Measurements from ENCODE around the gene ELP6.

DNA sequence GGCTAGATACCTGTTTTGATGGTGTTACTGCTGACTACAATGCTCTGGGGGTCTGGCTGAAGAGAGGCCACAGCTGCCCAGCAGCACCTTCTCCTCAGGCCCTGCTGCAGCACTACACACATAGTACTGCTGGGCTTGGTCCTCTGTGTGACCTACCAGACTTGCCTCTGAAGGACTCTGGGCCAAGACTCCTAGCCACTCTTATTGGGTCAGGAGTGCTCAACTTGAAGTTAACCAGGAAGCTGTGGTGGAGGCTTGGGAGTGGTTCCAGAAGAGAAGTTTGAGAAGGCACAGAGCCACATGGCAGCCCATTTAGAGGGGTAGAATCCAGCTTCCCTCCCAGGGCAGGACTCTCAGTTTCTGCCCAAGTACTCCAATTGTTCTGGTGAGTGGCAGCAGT lies 16.6 kb downstream of the ELP6 start:
- TF ChIP-seq, protein P1, sequence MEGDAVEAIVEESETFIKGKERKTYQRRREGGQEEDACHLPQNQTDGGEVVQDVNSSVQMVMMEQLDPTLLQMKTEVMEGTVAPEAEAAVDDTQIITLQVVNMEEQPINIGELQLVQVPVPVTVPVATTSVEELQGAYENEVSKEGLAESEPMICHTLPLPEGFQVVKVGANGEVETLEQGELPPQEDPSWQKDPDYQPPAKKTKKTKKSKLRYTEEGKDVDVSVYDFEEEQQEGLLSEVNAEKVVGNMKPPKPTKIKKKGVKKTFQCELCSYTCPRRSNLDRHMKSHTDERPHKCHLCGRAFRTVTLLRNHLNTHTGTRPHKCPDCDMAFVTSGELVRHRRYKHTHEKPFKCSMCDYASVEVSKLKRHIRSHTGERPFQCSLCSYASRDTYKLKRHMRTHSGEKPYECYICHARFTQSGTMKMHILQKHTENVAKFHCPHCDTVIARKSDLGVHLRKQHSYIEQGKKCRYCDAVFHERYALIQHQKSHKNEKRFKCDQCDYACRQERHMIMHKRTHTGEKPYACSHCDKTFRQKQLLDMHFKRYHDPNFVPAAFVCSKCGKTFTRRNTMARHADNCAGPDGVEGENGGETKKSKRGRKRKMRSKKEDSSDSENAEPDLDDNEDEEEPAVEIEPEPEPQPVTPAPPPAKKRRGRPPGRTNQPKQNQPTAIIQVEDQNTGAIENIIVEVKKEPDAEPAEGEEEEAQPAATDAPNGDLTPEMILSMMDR (conservative IDR thresholded peaks at IDR 0.05 in 1 of 2, IDR thresholded peaks at IDR 0.05 in 1 of 2; ENCODE audit: low read depth in 1 of 2, low read length in 2 of 2) = no peak
- TF ChIP-seq EZH2 (IDR thresholded peaks at IDR 0.05; ENCODE audit: low read length, missing control alignments) = no peak
